AG09319 (cell line): ENCODE measurements around the gene VSIG2.

Experiments used
- DNase-seq: peaks from one replicate; pipeline ENCODE4 v3.0.0-alpha.2; 2010; ENCODE audit warnings: low read depth; ENCODE audit errors: extremely low read depth
- CTCF ChIP-seq: IDR thresholded peaks from 2 replicates; pipeline ENCODE4 v1.5.1; 2011; ENCODE audit warnings: low read depth, mild to moderate bottlenecking, inconsistent platforms, low read length, moderate library complexity

The VSIG2 gene

GRCh38 chr11:124717786-124718651 is 34.0 kb downstream of the VSIG2 start:
- DNase-seq: no peak

GRCh38 chr11:124717421-124717785 is 34.7 kb downstream of the VSIG2 start:
- no peak for TF ChIP-seq CTCF
- no peak for DNase-seq

More at GRCh38 chr11:124717786-124718651, 34.0 kb downstream of the VSIG2 start:
- no peak for TF ChIP-seq CTCF

DNA sequence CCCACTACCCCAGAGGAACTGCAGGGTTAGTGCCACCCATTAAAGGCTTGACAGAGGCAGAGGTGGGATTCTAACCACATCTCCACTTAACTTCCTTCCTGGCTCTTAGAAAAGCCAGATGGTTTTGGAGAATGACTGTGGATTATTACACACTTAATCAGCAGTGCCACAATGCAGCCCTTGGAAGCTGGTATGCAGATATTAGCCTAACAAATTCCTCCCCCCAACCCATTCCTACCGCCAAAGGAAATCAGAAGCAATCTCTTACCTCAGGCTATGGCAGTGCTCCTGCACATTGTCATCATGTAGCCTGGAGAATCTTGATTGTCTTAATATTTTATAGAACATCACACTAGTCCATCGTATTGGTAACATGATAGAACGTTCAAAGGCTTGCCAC is 35.5 kb downstream of the VSIG2 start:
- no peak for TF ChIP-seq CTCF
- DNase-seq: no peak

DNA sequence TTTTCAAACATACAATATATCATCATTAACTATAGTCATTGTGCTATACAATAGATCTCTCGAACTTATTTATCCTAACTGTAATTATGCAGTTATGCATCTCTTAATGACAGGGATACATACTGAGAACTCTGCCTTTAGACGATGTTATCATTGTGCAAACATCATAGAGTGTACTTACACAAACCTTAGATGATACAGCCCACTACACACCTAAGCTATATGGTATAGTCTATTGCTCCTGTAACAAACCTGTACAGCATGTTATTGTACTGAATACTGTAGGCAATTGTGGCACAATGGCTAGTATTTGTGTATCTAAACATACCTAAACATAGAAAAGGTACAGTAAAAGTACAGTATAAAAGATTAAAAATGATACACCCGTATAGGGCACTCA is 39.7 kb downstream of the VSIG2 start:
- DNase-seq: no peak
- TF ChIP-seq CTCF: no peak

DNA sequence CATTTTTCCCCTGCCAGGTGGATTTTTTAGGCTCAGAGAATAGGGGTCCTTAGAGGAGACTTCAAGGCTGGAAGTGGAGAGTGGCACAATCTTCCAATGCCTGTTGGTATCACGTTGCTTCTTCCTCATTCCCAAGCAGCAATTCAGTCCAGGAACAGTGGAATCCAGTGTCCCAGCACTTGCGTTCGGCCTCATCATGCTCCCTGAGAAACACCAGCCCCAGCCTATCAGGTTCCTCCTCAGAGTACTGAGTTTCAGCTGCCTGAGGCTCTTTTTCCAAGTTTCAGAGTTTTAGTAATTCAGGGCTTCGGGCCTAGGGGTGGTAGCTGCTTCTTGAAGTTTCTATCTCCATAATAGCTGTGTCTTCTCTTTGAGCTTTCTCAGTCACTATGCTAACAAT is 44.2 kb downstream of the VSIG2 start:
- no peak for DNase-seq
- no peak for TF ChIP-seq CTCF

DNA sequence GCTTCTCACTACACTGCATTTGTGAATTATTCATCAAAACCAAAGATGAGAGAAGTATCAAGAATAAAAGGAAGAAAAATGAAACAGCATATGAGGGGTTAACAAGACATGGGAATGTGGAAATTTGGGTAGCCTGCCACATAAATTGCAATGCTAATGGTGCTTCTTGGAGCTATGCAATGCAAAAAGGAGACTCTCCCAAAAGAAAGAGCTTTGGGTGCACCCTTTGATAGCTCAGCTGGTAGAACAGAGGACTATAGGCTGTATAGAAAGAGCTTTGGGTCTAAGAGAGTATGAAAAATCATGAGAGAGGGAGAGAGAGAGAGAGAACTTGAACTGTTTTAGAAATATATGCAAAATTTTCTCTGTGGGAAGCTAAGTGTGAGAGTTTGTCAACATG is 52.0 kb downstream of the VSIG2 start:
- DNase-seq: no peak
- TF ChIP-seq CTCF: no peak

DNA sequence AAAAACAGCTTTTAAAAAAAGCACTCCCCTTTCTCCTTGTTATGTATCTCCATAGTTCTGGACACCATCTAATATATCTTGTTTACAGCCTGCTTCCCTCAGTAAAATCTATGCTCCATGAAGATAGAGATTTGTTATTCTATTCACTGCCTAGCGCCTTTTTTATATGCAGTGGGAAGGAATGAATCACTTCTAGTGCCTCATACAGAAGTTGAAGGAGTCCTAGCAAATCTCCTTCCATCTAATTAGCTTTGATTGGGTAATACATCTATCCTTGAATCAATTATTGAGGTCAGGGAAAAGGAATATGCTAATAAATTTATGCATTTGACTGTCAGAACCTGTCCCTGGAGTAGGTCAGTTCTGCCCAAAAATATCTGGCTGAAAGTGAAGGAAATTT is 52.5 kb downstream of the VSIG2 start:
- no peak for TF ChIP-seq CTCF
- DNase-seq: no peak
